ENCODE data around the gene SSX5.
"Not testable (repeated sequence)": the region's sequence is repeated elsewhere in the genome, so short reads cannot be mapped to it uniquely, and the experiment has no call there.

SSX5 gene, protein sequence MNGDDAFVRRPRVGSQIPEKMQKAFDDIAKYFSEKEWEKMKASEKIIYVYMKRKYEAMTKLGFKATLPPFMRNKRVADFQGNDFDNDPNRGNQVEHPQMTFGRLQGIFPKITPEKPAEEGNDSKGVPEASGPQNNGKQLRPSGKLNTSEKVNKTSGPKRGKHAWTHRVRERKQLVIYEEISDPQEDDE

DNA sequence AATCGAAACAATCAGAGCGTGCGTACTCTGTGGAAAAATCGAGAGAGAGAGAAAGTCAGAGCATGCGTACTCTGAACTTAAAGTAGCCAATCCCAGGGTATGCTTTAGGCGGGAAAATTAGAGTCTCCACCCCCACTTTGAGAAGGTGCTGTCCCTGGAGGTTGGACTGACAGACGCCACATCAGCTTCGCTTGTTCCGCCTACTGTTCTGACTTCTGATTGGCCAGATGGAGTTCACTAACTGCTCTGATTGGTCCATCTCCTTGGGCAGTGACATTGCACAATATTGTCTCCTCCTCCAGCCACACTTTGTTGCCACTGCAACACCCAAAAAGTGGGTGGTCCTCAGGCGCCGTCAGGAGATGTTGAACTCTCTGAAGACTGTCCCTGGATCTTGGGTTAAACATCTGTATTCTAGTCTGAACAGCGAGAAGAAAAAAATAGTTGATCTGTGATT is at the start of gene SSX5:
Gene SSX5 (minus strand): TSS at position 51 of the 457 bp plus-strand sequence. CDS start 1,437 bp downstream, outside the sequence.
- peak; percentile 4 for DNase-seq (ENCODE audit: low read depth)
- H3K4me3 ChIP-seq (ENCODE audit: control insufficient read depth, low read depth, low read length), result no peak within 1 kb of the TSS
- TF ChIP-seq, protein P1, sequence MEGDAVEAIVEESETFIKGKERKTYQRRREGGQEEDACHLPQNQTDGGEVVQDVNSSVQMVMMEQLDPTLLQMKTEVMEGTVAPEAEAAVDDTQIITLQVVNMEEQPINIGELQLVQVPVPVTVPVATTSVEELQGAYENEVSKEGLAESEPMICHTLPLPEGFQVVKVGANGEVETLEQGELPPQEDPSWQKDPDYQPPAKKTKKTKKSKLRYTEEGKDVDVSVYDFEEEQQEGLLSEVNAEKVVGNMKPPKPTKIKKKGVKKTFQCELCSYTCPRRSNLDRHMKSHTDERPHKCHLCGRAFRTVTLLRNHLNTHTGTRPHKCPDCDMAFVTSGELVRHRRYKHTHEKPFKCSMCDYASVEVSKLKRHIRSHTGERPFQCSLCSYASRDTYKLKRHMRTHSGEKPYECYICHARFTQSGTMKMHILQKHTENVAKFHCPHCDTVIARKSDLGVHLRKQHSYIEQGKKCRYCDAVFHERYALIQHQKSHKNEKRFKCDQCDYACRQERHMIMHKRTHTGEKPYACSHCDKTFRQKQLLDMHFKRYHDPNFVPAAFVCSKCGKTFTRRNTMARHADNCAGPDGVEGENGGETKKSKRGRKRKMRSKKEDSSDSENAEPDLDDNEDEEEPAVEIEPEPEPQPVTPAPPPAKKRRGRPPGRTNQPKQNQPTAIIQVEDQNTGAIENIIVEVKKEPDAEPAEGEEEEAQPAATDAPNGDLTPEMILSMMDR (conservative IDR thresholded peaks at IDR 0.05; ENCODE audit: control insufficient read depth, insufficient read depth, low read depth, low read length), result no peak

DNA sequence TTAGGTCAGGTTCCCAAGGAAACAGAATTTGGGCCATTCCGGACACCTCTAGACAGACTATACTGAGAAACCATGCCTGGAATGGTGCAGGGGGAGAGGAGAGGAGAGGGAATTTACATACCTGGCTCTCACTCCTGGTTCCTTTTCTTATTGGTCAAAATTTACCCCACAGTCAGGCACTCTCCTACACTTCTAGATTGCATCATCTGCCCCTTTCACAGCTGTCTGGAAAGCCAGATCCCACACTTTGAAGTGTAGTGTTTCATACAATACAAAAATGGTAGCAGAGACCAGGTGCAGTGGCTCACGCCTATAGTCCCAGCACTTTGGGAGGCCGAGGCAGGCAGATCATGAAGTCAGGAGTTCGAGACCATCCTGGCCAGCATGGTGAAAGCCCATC is 27.6 kb upstream of the SSX5 start:
- DNase-seq (ENCODE audit: low read depth), result not testable (repeated sequence)

DNA sequence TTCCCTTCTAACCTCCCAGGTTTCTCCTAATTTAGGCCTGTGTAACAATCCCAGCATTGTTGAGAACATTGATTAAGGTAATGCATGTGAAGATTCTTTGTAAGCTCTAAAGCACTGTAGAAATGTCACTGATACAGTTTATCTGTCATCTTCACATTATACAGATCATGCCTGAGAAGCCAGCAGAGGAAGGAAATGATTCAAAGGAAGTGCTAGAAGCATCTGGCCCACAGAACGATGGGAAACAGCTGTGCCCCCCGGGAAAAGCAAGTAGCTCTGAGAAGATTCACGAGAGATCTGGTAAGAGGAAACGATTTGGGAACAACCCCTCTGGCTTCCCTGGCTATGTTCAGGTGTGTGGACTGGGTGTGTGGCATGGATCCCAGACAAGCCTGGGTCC is 17.7 kb upstream of the SSX5 start:
- DNase-seq (ENCODE audit: low read depth); H3K4me3 ChIP-seq (ENCODE audit: control insufficient read depth, low read depth, low read length): not testable (repeated sequence)

More for the DNA sequence above, 27.6 kb upstream of the SSX5 start:
- H3K4me3 ChIP-seq (ENCODE audit: control insufficient read depth, low read depth, low read length), result not testable (repeated sequence)

DNA sequence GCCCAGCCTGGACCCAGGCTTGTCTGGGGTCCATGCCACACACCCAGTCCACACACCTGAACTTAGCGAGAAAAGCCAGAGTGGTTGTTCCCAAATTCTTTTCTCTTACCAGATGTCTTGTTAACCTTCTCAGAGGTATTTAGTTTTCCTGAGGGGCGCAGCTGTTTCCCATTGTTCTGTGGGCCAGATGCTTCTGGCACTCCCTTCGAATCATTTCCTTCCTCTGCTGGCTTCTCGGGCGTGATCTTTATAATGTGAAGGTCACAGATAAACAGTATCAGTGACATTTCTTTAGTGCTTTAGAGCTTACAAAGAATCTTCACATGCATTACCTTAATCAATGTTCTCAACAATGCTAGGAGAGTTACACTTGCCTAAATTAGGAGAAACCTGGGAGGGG is 6.6 kb downstream of the SSX5 start:
- DNase-seq (ENCODE audit: low read depth), result not testable (repeated sequence)

DNA sequence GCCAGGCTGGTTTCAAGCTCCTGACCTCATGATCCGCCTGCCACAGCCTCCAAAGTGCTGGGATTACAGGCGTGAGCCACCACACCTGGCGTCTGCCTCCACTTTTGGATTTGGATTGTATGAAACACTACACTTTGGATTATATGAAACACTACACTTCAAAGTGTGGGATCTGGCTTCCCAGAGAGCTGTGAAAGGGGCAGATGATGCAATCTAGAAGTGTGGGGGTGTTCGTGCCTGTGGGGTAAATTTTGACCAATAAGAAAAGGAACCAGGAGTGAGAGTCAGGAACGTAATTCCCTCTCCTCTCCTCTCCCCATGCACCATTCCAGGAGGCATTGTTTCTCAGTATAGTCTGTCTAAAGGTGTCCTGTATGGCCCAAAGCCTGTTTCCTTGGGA is 14.7 kb downstream of the SSX5 start:
- not testable (repeated sequence) for H3K4me3 ChIP-seq (ENCODE audit: control insufficient read depth, low read depth, low read length); DNase-seq (ENCODE audit: low read depth)

More for the DNA sequence above, 6.6 kb downstream of the SSX5 start:
- not testable (repeated sequence) for H3K4me3 ChIP-seq (ENCODE audit: control insufficient read depth, low read depth, low read length)

DNA sequence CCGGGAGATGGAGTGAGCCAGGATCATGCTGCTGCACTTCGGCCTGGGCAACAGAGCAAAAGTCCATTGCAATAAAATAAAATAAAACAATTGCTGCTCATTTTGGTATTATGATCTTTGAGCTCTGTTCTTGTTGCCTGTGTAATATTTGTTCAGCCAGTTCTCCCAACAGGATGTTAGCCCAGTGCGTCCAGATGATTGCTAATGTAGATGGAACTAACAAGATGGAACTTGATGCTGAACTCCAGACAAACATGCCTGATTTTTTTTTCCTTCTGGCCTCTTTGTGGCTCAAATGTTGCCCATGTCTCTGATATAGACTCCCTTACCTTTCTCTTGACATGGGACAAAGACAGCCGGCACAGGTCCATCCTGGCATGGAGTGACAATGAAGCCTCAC is 15.8 kb downstream of the SSX5 start:
- TF ChIP-seq, protein P1 (conservative IDR thresholded peaks at IDR 0.05; ENCODE audit: control insufficient read depth, insufficient read depth, low read depth, low read length), result no peak
- DNase-seq (ENCODE audit: low read depth), result no peak
- no peak overlapping the region for H3K4me3 ChIP-seq (ENCODE audit: control insufficient read depth, low read depth, low read length)

DNA sequence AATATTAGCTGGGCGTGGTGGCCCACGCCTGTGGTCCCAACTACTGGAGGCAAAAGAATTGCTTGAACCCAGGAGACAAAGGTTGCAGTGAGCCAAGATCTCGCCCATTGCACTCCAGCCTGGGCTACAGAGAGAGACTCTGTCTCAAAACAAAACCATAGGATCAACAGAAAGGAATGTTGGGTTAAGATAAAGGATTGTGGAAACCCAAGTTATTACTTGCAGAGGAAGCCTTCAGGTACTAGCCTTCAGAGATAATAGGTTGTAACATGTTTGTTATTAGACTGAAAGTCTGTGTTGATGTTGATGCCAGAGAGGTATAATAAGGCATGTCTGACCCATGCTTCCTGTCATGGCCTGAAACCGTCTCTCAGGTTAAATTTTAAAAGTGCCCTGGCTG is 16.9 kb downstream of the SSX5 start:
- DNase-seq (ENCODE audit: low read depth), result no peak
- no peak overlapping the region for H3K4me3 ChIP-seq (ENCODE audit: control insufficient read depth, low read depth, low read length)
- TF ChIP-seq, protein P1 (conservative IDR thresholded peaks at IDR 0.05; ENCODE audit: control insufficient read depth, insufficient read depth, low read depth, low read length), result no peak

DNA sequence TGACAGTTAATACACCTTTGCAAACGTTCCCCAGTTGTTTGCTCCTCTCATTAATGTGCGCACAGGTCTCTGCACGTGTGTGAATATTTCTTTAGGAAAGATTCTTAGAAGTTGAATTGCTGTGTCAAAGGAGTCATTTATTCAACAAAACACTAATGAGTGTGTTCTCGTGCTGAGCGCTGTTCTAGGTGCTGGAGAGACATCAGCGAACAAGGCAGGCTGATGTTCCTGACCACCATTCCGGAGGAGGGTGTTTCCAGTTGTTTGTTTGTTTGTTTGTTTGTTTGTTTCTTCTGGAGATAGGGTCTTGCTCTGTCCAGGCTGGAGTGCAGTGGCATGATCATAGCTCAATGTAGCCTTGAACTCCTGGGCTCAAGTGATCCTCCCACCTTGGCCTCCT is 30.3 kb downstream of the SSX5 start:
- not testable (repeated sequence) for DNase-seq (ENCODE audit: low read depth); H3K4me3 ChIP-seq (ENCODE audit: control insufficient read depth, low read depth, low read length)

DNA sequence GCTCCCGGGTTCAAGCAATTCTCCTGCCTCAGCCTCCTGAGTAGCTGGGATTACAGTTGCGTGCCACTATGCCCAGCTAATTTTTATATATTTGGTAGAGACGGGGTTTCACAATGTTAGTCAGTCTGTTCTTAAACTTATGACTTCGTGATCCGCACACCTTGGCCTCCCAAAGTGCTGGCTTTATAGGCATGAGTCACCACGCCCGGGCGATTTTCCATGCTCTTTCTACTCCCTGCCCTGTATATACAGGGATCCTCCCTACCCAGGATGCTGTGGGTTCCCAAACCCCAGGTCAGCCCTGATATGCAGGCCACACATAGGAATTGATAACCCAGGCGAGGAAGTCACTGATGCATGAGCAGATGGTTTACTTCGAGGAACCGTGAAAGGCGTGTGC is 31.4 kb downstream of the SSX5 start:
- TF ChIP-seq, protein P1 (conservative IDR thresholded peaks at IDR 0.05; ENCODE audit: control insufficient read depth, insufficient read depth, low read depth, low read length), result no peak
- no peak overlapping the region for H3K4me3 ChIP-seq (ENCODE audit: control insufficient read depth, low read depth, low read length)
- DNase-seq (ENCODE audit: low read depth), result no peak
